DLD1 (cell line): ENCODE measurements around the gene POTED.
"Not testable (repeated sequence)": the region's sequence is repeated elsewhere in the genome, so short reads cannot be mapped to it uniquely, and the experiment has no call there.

Source experiments
- in situ Hi-C: cut with HindIII; loops from 2 replicates; pipeline ENCODE4 v1.10.0; 2017; ENCODE audit warnings: low sequenced_read_pairs

POTED gene

DNA sequence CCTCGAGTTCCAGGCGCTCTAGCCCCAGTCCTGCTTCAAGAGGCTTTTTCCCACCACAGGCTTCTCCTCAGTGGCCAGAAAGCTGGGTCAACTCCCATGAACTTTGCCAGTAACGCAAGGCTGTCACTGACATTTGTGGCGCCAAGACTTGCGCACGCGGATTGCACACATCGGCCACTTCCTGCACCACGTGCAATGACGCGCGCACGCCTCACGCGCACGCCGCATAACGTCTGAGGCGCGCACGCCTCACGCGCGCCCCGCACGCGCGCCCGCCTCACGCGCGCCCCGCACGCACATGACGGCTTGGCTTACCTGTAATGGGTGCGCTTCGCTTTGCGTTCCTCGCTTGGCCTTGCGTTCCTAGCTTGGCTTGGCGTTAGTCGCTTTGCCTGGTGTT is at the start of gene POTED:
Gene POTED, plus strand, starts transcription at position 301 of the 400 bp plus-strand sequence. CDS start 452 bp downstream, outside the sequence.
- in situ Hi-C loops, result not testable (repeated sequence)

GRCh38 chr21:13650101-13650500 is 40.5 kb downstream of the POTED start:
- in situ Hi-C loops, result not testable (repeated sequence)

- in situ Hi-C loops, result not testable (repeated sequence)
These were observed 42.2 kb downstream of the POTED start for GRCh38 chr21:13651746-13652145.
